NCI-H1105 treated with DMSO at 0.1 percent for 48 hours (cell line): ENCODE results near the gene GTSF1L.

Experiments
- DNase-seq: peaks from one replicate; lab custom pipeline; 2025; lab: John Stamatoyannopoulos, UW

Gene GTSF1L

GRCh38 chr20:43746344-43747137, 19.7 kb upstream of the GTSF1L start:
- DNase-seq, result no peak

DNA sequence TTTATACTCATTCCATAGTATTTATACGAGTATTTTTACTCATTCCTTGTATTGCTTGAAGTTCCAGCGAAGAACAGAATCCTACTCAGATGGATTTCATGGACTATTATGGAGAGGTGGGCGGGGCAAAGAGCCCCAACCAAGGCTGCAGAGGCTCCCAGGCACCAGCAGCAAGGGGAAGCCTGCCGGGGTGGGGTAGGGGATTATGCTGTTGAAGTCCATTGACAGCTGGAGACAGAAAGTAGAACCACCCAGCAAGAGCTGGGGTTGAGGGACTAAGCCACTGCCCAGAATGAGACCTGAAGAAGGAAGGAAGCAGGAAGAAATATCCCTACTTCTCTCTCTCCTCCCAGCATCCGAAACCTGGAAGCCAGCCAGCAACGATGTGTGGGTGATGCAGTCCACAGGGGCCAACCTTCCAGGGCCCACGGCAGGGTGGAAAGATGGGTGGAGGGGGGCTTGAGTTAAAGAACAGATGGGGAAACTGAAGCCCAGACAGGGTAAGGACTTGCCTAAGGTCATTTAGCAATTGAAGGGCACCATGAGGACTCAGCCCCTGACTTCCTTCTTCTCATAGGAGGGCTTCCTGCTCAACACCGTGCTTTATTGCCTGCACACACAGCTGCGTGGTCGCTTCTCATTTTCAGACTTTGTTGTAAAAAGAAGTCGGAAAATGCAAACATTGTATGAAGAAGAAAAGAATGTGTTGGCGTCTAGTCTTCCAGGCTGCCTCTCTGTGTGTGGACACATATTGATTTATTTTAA, 18.3 kb upstream of the GTSF1L start:
- no peak for DNase-seq

- no peak for DNase-seq
Measured at GRCh38 chr20:43744151-43744611, 17.4 kb upstream of the GTSF1L start.

DNA sequence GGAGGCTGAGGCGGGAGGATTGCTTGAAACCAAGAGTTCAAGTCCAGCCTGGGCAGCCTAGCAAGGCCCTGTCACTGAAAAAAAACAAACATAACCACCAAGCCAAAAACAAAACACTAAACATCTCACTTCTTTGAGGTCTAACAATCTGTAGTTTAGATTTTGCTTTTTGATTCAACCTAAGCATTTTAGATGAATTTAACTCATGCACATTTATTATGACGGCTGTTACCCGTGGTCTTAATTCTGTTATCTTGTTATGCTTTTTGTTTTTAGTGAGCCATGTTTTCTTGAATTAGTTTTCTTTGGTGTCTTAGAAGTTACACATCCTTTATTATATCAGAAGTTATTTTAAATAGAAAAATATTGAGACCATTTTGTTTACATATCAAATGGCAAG, 13.8 kb upstream of the GTSF1L start:
- DNase-seq, result no peak

DNA sequence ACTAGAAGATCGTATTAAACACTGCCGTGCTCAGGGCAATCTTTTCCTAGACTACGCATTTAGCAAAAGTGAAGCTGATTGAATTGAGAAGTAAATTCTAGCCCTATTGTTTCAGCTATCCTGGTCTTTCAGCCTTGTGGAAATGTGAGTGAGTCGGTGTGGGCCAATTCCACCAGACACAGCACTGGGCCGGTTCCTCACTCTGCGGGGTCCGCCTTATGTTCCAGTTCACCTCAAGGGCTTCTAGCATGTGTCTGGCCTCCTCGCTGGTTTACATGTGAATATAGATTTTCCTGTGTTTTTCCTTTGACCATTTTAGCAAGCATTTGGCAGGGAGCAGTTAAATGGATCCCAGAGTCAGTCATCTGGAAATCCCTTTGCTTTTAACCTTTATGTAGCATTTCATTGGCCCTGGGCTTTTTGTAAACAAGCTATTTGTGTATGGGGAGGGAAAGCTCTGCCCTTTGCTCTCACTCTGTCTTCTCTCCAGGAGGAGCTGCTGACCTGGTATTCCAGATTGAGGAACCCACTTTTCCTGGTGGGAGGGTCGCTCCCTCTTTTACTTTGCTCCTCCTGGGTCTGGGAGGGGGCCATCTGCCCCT, 12.4 kb upstream of the GTSF1L start:
- no peak for DNase-seq

DNA sequence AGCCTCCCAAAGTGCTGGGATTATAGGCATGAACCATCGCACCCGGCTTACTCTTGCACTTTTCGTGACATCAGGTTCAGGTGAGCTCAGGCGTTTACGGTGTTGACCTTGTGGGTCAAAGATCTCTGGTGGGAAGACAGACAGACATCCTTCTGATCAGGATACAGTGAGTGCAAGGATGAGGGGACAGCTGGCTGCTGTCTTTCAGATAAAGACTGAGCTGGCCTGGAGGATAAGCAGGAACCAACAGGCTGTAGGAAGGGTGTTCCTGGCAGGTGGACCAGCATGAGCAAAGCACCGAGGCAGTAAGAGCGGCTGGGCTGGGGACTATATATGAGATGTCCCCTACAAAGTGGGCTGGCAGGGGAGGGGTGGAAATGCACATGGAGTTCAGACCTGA, 11.1 kb upstream of the GTSF1L start:
- DNase-seq, result no peak

DNA sequence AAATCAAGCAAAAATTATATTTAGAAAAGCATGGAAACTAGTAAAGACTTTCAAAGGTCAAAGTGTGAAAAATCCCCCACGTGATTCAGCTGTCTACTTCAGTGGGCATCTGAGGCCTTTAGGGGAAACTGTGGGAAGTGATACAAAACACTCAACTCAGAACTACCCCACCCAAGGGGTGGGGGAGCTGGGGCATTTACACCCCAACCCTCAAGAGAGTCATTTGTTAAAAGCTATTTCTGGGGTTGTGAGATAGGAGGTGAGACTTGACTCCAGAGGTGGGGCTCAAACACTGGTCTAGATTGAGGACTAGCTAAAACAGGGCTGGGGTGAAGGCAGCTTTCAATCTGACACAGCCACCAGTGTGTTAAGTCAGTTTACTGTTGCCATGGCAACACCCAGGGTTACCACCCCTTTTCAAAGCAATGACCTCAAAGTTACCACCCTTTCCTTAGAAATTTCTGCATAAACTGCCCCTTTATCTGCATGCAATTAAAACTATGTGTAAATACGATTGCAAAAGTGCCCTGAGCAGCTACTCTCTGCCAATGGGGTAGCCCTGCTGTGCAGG, 9.9 kb upstream of the GTSF1L start:
- DNase-seq, result no peak

GRCh38 chr20:43731927-43732326, 5.1 kb upstream of the GTSF1L start:
- DNase-seq, result no peak

DNA sequence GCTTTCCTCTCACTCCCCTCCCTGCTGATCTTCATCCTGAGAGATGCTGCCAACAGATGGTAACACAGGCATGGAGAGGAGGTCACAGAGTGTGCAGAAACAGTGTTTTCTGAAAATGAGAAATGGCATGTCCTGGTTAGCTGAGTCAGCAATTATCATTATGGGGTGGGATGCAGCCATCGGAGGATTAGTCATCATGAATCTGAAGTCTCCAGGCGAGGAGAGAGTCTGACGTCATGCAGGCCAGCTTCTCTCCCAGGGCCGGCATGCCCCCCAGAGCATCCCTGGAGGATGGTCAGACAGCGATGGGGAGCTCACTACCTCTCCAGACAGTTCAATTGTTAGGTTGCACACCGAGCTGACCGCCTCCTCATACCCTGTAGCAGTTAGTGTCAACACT, 4.7 kb upstream of the GTSF1L start:
- DNase-seq, result no peak

GRCh38 chr20:43728686-43729255, 2.0 kb upstream of the GTSF1L start:
- DNase-seq, result no peak

- DNase-seq, result no peak
Measured at GRCh38 chr20:43727980-43728590, 1.3 kb upstream of the GTSF1L start.

GRCh38 chr20:43726333-43726732, 469 bp downstream of the GTSF1L start:
- no peak for DNase-seq

- DNase-seq, result no peak
Measured at GRCh38 chr20:43725666-43726065, 1.1 kb downstream of the GTSF1L start.

DNA sequence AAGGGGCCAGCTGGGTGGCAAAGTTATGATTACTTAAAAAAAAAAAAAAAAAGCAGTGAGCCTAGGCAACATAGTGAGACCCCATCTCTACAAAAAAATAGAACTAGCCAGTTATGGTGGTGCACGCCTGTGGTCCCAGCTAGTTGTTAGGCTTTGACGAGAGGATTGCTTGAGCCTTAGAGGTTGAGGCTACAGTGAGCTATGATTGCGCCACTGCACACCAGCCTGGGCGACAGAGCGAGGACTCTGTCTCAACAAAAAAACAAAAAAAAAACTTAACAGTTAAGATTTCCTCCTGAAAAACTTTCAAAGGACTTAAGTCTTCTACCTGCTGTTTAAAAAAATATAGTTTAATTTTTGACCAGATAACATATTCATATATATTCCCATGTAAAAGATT, 2.4 kb downstream of the GTSF1L start:
- no peak for DNase-seq

DNA sequence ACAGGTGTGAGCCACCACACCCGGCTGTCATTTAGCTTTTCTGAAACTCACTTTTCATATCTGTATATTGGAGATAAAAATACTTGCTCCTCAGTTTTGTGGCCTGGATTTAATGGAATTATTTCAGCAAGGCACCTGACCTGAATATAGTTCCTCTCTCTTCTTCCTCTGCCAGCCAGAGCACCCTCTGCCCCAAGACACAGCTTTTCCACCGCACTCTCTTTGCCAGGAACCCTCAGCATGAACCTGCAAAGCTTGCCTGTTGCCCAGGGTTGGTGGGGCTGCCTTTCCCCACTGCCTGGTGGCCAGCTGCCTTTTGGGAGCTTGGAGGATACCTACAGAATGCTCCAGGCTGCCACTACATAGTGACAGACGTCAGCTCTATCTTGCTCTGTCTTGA, 3.1 kb downstream of the GTSF1L start:
- no peak for DNase-seq

GRCh38 chr20:43723186-43723585, 3.6 kb downstream of the GTSF1L start:
- DNase-seq, result no peak

DNA sequence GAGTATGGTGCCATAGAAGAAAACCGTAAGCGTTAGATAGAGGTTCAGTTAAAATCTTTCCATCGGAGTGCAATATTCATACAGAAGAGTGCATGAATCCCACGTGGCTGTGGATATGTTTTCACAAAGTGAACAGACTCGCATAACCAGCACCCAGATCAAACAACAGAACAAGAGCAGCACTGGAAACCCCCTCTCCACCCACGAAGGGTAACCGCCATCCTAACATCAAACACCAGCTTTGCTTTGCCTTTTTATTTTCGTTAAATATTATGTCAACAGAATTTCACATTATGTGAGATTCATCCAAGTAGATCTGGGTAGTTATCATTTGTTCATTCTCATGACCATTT, 4.7 kb downstream of the GTSF1L start:
- DNase-seq, result no peak

GRCh38 chr20:43721429-43722152, 5.2 kb downstream of the GTSF1L start:
- DNase-seq, result no peak

- DNase-seq, result no peak
Measured at GRCh38 chr20:43721097-43721428, 5.7 kb downstream of the GTSF1L start.

GRCh38 chr20:43720007-43720406, 6.8 kb downstream of the GTSF1L start:
- DNase-seq, result no peak

GRCh38 chr20:43717616-43717995, 9.2 kb downstream of the GTSF1L start:
- DNase-seq, result no peak
